GM19372 (cell line): ENCODE data around the gene BACE2.
"Not testable (repeated sequence)": the region's sequence is repeated elsewhere in the genome, so short reads cannot be mapped to it uniquely, and the experiment has no call there.

Source experiments
- ATAC-seq: cut with Tn5 transposase; IDR thresholded peaks from one replicate; pipeline ENCODE4 v1.9.1; 2021; ENCODE audit warnings: mild to moderate bottlenecking, low read depth, moderate library complexity; ENCODE audit not compliant: unreplicated experiment

Gene BACE2

GRCh38 chr21:41256771-41257702 is 89.1 kb downstream of the BACE2 start:
- no peak for ATAC-seq

GRCh38 chr21:41258617-41259016 is 90.7 kb downstream of the BACE2 start:
- ATAC-seq = no peak

GRCh38 chr21:41260428-41260827 is 92.5 kb downstream of the BACE2 start:
- ATAC-seq = no peak

GRCh38 chr21:41267346-41267745 is 99.4 kb downstream of the BACE2 start:
- ATAC-seq = no peak

- ATAC-seq = no peak
Observed at GRCh38 chr21:41269535-41269934, 101.6 kb downstream of the BACE2 start.

GRCh38 chr21:41277196-41277595 is 109.2 kb downstream of the BACE2 start:
- ATAC-seq = no peak

GRCh38 chr21:41277846-41278245 is 109.9 kb downstream of the BACE2 start:
- ATAC-seq = no peak

- no peak for ATAC-seq
Observed at GRCh38 chr21:41280115-41280919, 112.4 kb downstream of the BACE2 start.

GRCh38 chr21:41282412-41282811 is 114.5 kb downstream of the BACE2 start:
- no peak for ATAC-seq

- peak; percentile 57 for ATAC-seq
Observed at GRCh38 chr21:41283211-41283818, 115.4 kb downstream of the BACE2 start.

GRCh38 chr21:41289431-41289830 is 121.5 kb downstream of the BACE2 start:
- ATAC-seq = no peak

- ATAC-seq = no peak
Observed at GRCh38 chr21:41290106-41290799, 122.3 kb downstream of the BACE2 start.

- ATAC-seq = no peak
Observed at GRCh38 chr21:41294548-41295231, 126.7 kb downstream of the BACE2 start.

GRCh38 chr21:41295721-41296254 is 127.8 kb downstream of the BACE2 start:
- ATAC-seq = no peak

GRCh38 chr21:41302976-41303375 is 135.0 kb downstream of the BACE2 start:
- ATAC-seq = no peak

- no peak for ATAC-seq
Observed at GRCh38 chr21:41304068-41304720, 136.2 kb downstream of the BACE2 start.

- no peak for ATAC-seq
Observed at GRCh38 chr21:41307219-41307618, 139.3 kb downstream of the BACE2 start.

- not testable (repeated sequence) for ATAC-seq
Observed at GRCh38 chr21:41313285-41314164, 145.6 kb downstream of the BACE2 start.
